HepG2 (cell line): Measurements from ENCODE around the gene SSR2. TPM values are rescaled to one million over a fixed set of nuclear protein-coding genes. Genes with fewer than 3 reads are reported as not detected.
A peak's percentile ranks its signal among the peaks of the same experiment; 100 is the strongest.

Experiments
- ZNF788 ChIP-seq: sonication (generic); formaldehyde crosslinking; IDR thresholded peaks from 2 replicates; pipeline ENCODE4 v1.5.0; 2020; ENCODE audit warnings: mild to moderate bottlenecking, missing genetic modification reagents, borderline replicate concordance
- polyA plus RNA-seq, 8 experiments: library from polyadenylated mRNA; depleted of rRNA in 3 of 8; stranded (reverse) in 7 of 8; unstranded in 1 of 8; fragments of >200 nt; fragmentation: Illumina TruSeq in 4 of 8; extraction: Trizol in 4 of 8; gene quantifications; 2 replicates each; pipeline versions ENCODE4 v1.2.1 to v1.2.3, GENCODE V29; 2011 to 2016; ENCODE audit warnings: low read depth in 4 of 8, missing spikeins in 1 of 8, mixed read lengths in 1 of 8; ENCODE audit not compliant: insufficient read depth in 1 of 8
- total RNA-seq, 5 experiments: library from RNA; depleted of rRNA; stranded (reverse); fragments of >200 nt; fragmentation: Illumina TruSeq; extraction: Trizol; gene quantifications; 2 replicates each; pipeline ENCODE4 v1.2.3, GENCODE V29; 2016; ENCODE audit warnings: low read depth in 1 of 5
- TF ChIP-seq, protein P1 (sequence below), 2 experiments: fragments of 450-650 bp in 1 of 2; sonication (generic) in 1 of 2; formaldehyde crosslinking in 1 of 2; IDR thresholded peaks; 2 replicates each; pipeline versions ENCODE4 v1.6.1 to v1.8.0; 2016 to 2022; ENCODE audit warnings: antibody characterized with exemption in 1 of 2, mild to moderate bottlenecking in 1 of 2, missing genetic modification reagents in 1 of 2
- TF ChIP-seq, protein P2 (sequence below): sonication (generic); formaldehyde crosslinking; IDR thresholded peaks from 2 replicates; pipeline ENCODE4 v1.4.0; 2020; ENCODE audit warnings: missing genetic modification reagents, borderline replicate concordance

SSR2 gene
- total and polyA plus RNA-seq, 2 of the 13 experiments (the other 11 are each of a cell fraction or from before 2014, with no cell fraction given): 284 to 461 TPM

DNA sequence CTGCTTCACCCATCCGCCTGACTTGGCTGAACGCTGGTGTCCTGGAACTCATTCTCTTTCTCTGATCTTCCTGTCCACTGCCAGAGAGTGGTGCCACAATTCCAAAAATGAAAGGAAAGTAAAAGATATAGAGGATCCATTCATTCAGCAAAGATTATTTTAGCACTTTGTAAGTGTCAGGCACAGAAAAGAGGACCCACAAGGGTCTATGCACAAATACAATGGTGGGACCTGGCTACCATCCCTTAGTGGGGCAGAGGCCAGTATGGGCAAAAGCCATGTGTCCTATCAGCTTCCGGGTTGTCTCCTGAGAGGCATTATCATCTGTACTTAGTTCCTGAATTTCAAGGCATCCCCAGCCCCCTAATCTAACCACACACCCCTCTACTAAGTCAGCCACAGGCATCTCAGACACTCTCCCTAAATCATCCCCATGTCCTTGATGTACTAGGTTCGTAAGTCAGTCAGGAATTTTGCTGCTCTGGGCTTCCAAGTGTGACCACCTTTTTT is 19.0 kb downstream of the SSR2 start (continued):
- TF ChIP-seq, protein P1, sequence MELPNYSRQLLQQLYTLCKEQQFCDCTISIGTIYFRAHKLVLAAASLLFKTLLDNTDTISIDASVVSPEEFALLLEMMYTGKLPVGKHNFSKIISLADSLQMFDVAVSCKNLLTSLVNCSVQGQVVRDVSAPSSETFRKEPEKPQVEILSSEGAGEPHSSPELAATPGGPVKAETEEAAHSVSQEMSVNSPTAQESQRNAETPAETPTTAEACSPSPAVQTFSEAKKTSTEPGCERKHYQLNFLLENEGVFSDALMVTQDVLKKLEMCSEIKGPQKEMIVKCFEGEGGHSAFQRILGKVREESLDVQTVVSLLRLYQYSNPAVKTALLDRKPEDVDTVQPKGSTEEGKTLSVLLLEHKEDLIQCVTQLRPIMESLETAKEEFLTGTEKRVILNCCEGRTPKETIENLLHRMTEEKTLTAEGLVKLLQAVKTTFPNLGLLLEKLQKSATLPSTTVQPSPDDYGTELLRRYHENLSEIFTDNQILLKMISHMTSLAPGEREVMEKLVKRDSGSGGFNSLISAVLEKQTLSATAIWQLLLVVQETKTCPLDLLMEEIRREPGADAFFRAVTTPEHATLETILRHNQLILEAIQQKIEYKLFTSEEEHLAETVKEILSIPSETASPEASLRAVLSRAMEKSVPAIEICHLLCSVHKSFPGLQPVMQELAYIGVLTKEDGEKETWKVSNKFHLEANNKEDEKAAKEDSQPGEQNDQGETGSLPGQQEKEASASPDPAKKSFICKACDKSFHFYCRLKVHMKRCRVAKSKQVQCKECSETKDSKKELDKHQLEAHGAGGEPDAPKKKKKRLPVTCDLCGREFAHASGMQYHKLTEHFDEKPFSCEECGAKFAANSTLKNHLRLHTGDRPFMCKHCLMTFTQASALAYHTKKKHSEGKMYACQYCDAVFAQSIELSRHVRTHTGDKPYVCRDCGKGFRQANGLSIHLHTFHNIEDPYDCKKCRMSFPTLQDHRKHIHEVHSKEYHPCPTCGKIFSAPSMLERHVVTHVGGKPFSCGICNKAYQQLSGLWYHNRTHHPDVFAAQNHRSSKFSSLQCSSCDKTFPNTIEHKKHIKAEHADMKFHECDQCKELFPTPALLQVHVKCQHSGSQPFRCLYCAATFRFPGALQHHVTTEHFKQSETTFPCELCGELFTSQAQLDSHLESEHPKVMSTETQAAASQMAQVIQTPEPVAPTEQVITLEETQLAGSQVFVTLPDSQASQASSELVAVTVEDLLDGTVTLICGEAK (IDR thresholded peaks at IDR 0.05): no peak
- TF ChIP-seq, protein P1 (CRISPR knock-in tag; IDR thresholded peaks at IDR 0.05): no peak
- 0 out of 2 replicates have a peak, but pooled peaks have one; percentile 22 for TF ChIP-seq ZNF788
- TF ChIP-seq, protein P2, sequence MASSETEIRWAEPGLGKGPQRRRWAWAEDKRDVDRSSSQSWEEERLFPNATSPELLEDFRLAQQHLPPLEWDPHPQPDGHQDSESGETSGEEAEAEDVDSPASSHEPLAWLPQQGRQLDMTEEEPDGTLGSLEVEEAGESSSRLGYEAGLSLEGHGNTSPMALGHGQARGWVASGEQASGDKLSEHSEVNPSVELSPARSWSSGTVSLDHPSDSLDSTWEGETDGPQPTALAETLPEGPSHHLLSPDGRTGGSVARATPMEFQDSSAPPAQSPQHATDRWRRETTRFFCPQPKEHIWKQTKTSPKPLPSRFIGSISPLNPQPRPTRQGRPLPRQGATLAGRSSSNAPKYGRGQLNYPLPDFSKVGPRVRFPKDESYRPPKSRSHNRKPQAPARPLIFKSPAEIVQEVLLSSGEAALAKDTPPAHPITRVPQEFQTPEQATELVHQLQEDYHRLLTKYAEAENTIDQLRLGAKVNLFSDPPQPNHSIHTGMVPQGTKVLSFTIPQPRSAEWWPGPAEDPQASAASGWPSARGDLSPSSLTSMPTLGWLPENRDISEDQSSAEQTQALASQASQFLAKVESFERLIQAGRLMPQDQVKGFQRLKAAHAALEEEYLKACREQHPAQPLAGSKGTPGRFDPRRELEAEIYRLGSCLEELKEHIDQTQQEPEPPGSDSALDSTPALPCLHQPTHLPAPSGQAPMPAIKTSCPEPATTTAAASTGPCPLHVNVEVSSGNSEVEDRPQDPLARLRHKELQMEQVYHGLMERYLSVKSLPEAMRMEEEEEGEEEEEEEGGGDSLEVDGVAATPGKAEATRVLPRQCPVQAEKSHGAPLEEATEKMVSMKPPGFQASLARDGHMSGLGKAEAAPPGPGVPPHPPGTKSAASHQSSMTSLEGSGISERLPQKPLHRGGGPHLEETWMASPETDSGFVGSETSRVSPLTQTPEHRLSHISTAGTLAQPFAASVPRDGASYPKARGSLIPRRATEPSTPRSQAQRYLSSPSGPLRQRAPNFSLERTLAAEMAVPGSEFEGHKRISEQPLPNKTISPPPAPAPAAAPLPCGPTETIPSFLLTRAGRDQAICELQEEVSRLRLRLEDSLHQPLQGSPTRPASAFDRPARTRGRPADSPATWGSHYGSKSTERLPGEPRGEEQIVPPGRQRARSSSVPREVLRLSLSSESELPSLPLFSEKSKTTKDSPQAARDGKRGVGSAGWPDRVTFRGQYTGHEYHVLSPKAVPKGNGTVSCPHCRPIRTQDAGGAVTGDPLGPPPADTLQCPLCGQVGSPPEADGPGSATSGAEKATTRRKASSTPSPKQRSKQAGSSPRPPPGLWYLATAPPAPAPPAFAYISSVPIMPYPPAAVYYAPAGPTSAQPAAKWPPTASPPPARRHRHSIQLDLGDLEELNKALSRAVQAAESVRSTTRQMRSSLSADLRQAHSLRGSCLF: no peak
